NT2/D1 (cell line): ENCODE data around the gene CAMTA1.
"Not testable (repeated sequence)": the region's sequence is repeated elsewhere in the genome, so short reads cannot be mapped to it uniquely, and the experiment has no call there.

Source experiments
- YY1 ChIP-seq: IDR thresholded peaks from 2 replicates; pipeline ENCODE4 v1.6.1; 2011; ENCODE audit not compliant: insufficient read length, insufficient read depth
- ZNF274 ChIP-seq: IDR thresholded peaks from 2 replicates; pipeline ENCODE4 v1.6.1; 2011; ENCODE audit warnings: mild to moderate bottlenecking, low read depth, low read length

DNA sequence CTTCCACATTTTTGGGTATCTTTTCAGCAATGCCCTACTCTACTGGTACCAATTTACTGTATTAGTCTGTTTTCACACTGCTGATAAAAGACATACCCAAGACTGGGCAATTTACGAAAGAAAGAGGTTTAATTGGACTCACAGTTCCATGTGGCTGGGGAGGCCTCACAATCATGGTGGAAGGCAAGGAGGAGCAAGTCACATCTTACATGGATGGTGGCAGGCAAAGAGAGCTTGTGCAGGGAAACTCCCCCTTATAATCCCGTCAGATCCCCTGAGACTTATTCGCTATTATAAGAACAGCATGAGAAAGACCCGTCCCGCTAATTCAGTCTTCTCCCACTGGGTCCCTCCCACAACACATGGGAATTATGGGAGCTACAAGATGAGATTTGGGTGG lies 136.3 kb downstream of the CAMTA1 start:
- not testable (repeated sequence) for TF ChIP-seq YY1, ZNF274
